ENCODE results near the gene PPP1R14D. TPM values are rescaled to one million over a fixed set of nuclear protein-coding genes. Genes with fewer than 3 reads are reported as not detected.
A peak's percentile ranks its signal among the peaks of the same experiment; 100 is the strongest.

Gene PPP1R14D
- total RNA-seq, 2 experiments from 2014 or later, result not detected

DNA sequence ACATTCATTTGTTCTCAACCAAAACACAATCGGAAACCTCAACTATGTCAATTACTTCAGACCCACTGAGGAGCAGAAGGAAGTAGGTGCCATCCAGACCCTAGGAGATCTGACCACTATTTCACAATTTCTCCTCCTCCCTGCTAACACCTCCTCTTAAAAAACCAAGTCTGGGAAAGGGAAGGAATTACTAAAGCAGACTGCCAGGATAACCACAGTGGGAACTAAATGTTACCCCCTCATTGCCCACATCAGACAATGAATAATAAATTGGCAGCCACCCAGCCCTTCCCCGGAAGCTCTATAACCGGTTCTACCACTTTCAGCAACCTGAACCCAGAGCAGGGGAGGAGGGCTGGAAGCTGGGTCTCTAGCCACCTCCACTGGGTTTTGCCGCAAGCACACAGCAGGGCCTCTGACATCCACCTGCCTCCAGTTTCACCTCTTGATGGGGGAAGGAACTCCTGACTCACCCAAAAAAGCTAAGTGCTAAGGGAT is 41.1 kb downstream of the PPP1R14D start:
- H3K9me3 Mint-ChIP-seq, result no peaks in the 10 kb centered on the region
- POLR2A ChIA-PET, result interaction anchor here (1.0 to 3.5 kb wide), 5 partner anchors 19 to 218 kb away, joined by 5 to 15 read pairs (median 5); partner anchors contain the start of genes DNAJC17, RAD51, RPUSD2 and ZFYVE19
- H3K36me3 Mint-ChIP-seq (ENCODE audit: low read depth), result peaks cover 13% of the 10 kb centered on the region
- H3K4me3 Mint-ChIP-seq, result no peak overlapping the region
- H3K27me3 Mint-ChIP-seq, result no peaks in the 10 kb centered on the region
- DNase-seq, result peak; percentile 49
- CTCF ChIA-PET, result interaction anchor here (0.7 to 3.5 kb wide), 5 partner anchors 9 to 198 kb away, joined by 3 to 15 read pairs (median 3); partner anchors contain the start of gene VPS18
- H3K27ac Mint-ChIP-seq, result peak overlapping the region; percentile 74
- peaks cover 26% of the 10 kb centered on the region for H3K4me1 Mint-ChIP-seq

DNA sequence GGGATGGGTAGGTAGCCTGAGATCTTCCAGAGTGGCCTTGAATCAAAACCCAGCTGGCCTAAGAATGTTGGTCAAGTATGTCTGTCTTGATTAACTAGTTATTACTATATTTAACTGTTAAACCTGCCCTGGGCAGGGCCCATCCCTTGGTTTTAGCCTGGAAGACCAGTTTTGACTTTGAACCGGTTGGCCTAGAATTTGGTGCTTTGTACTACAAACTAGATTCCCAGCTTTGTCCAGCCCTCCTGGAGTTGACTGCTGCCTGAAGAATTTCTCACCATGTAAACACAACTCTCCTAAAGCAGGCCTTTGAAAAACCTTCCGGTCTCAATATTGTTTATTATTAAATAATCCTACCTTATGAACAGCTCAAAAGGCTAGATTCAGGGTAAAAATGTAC is 42.7 kb downstream of the PPP1R14D start:
- ChIA-PET POLR2A (interaction anchor here (1.4 to 3.5 kb wide), 2 partner anchors 21 to 86 kb away, joined by 3 to 15 read pairs; partner anchors contain the start of genes DNAJC17 and ZFYVE19), CTCF (interaction anchor here (0.6 to 4.1 kb wide), 10 partner anchors 9 to 91 kb away, joined by 3 to 44 read pairs (median 4); partner anchors contain the start of genes DNAJC17, GCHFR, RAD51 and ZFYVE19)
- Mint-ChIP-seq H3K36me3 (ENCODE audit: low read depth) (peaks cover 6% of the 10 kb centered on the region), H3K4me1 (peaks cover 26% of the 10 kb centered on the region), H3K9me3 (no peaks in the 10 kb centered on the region), H3K27me3 (no peaks in the 10 kb centered on the region), H3K27ac (no peak overlapping the region), H3K4me3 (no peak overlapping the region)
- DNase-seq, result no peak

DNA sequence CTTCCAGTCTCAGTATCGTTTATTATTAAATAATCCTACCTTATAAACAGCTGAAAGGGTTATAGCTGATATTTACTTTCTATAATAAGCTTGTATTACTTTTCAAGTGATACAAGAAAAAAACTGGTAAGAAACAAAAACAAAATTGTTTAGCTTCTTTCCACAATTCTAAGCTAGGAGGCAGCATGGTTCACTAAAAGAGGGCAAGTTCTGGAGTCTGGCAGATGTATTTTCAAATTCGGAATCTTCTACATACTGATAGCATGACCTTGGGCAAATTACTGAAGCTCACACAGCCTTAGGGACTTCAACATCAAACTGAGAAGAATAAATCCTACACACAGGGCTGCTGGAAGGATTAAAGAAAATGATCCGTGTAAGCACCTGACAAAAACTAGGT is 43.3 kb downstream of the PPP1R14D start:
- Mint-ChIP-seq H3K9me3 (no peaks in the 10 kb centered on the region), H3K4me1 (peaks cover 26% of the 10 kb centered on the region), H3K27ac (no peak overlapping the region), H3K27me3 (no peaks in the 10 kb centered on the region), H3K4me3 (no peak overlapping the region), H3K36me3 (ENCODE audit: low read depth) (peaks cover 6% of the 10 kb centered on the region)
- no peak for DNase-seq
- ChIA-PET POLR2A (interaction anchor here (1.2 to 3.5 kb wide), 2 partner anchors 21 to 22 kb away, joined by 4 to 15 read pairs; partner anchors contain the start of genes DNAJC17, GCHFR and ZFYVE19), CTCF (interaction anchor here (0.6 to 4.1 kb wide), 11 partner anchors 8 to 109 kb away, joined by 3 to 44 read pairs (median 6); partner anchors contain the start of genes GCHFR, RAD51 and VPS18)

DNA sequence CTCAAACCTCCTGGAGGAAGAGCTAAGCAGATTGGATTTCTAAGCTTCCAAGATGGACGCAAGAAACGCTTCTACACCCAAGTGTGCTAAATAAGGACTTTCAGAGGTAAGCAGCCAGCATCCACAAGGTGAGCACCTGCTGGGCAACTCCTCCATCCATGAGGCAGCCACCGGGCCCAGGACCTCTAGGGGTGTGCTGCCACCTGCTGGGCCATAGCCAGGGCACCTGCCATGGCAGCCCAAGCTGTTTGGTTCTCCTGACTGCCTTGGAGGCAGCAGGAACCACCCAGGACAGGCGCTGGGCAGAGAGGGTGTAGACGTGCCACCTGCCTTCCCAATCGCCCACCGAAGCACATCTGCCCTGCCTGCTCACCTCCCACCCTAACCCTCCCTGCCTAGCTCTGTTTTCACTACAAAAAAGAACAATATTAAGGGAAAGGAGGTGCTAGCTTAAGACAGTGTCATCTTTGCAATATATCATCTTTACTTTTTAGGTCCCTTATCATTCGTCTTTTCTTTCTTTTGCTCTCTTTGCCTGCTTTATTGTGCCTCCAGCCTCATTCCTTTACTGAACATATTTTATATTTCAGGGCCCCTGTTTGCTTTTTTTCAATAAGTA is 45.8 kb downstream of the PPP1R14D start:
- Mint-ChIP-seq H3K4me1 (peaks cover 16% of the 10 kb centered on the region), H3K27ac (no peak overlapping the region), H3K9me3 (no peaks in the 10 kb centered on the region), H3K4me3 (no peak overlapping the region), H3K27me3 (no peaks in the 10 kb centered on the region), H3K36me3 (ENCODE audit: low read depth) (peaks cover 9% of the 10 kb centered on the region)
- peak; percentile 84 for DNase-seq
- POLR2A ChIA-PET, result interaction anchor here (1.1 to 2.0 kb wide), 8 partner anchors 13 to 213 kb away, joined by 3 to 8 read pairs (median 5); partner anchors contain the start of genes C15orf62, GCHFR, RAD51 and RPUSD2
- CTCF ChIA-PET, result interaction anchor here (0.5 to 4.1 kb wide), 33 partner anchors 9 to 541 kb away, joined by 3 to 44 read pairs (median 6); partner anchors contain the start of genes DNAJC17, GCHFR, RAD51 and RPUSD2

- peak overlapping the region; percentile 83 for H3K27ac Mint-ChIP-seq
Observed at GRCh38 chr15:40776537-40777141, 51.9 kb downstream of the PPP1R14D start.

GRCh38 chr15:40775740-40776536 is 52.6 kb downstream of the PPP1R14D start:
- Mint-ChIP-seq H3K4me3 (no peak overlapping the region), H3K9me3 (no peaks in the 10 kb centered on the region), H3K4me1 (peaks cover 10% of the 10 kb centered on the region), H3K27me3 (no peaks in the 10 kb centered on the region), H3K27ac (no peak overlapping the region), H3K36me3 (ENCODE audit: low read depth) (peaks cover 32% of the 10 kb centered on the region)
- ChIA-PET POLR2A (interaction anchor here (0.7 to 5.6 kb wide), 8 partner anchors 11 to 207 kb away, joined by 3 to 34 read pairs (median 3); partner anchors contain the start of genes GCHFR, RAD51, RPUSD2 and VPS18), CTCF (interaction anchor here (0.8 to 3.6 kb wide), 6 partner anchors 10 to 118 kb away, joined by 3 to 15 read pairs (median 7); partner anchors contain the start of gene VPS18)
- no peak for DNase-seq

More at GRCh38 chr15:40776537-40777141, 51.9 kb downstream of the PPP1R14D start:
- Mint-ChIP-seq H3K4me1 (peaks cover 10% of the 10 kb centered on the region), H3K27me3 (no peaks in the 10 kb centered on the region), H3K4me3 (no peak overlapping the region), H3K36me3 (ENCODE audit: low read depth) (peaks cover 32% of the 10 kb centered on the region), H3K9me3 (no peaks in the 10 kb centered on the region)
- ChIA-PET POLR2A (interaction anchor here (0.7 to 5.6 kb wide), 6 partner anchors 12 to 208 kb away, joined by 3 to 34 read pairs (median 3); partner anchors contain the start of genes GCHFR, RAD51, RPUSD2 and VPS18), CTCF (interaction anchor here (0.5 to 3.6 kb wide), 8 partner anchors 9 to 184 kb away, joined by 3 to 15 read pairs (median 6); partner anchors contain the start of gene VPS18)
- peak; percentile 69 for DNase-seq

DNA sequence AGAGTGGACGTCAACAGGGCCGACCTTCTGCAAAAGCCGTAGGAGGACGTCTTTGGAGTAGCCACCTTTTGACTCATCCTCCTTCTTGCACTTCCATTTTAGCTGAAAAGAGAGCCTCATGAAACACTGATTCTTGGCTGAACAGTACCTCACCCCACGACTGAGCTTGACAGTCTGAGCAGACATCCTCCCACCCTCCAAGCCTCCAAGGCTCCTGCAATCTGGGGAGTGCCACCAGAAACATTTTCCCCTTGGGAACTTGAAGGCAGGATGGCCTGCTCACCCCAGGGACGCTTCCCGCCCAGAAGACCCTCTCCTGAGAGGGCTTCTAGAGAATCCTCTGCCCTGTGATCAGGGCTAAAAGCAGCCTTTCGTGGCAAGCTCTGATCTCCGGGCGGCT is 53.5 kb downstream of the PPP1R14D start:
- H3K27me3 Mint-ChIP-seq, result no peaks in the 10 kb centered on the region
- ChIA-PET POLR2A (interaction anchor here (0.7 to 5.6 kb wide), 4 partner anchors 10 to 81 kb away, joined by 3 to 34 read pairs (median 4); partner anchors contain the start of gene GCHFR), CTCF (no interaction called here)

DNA sequence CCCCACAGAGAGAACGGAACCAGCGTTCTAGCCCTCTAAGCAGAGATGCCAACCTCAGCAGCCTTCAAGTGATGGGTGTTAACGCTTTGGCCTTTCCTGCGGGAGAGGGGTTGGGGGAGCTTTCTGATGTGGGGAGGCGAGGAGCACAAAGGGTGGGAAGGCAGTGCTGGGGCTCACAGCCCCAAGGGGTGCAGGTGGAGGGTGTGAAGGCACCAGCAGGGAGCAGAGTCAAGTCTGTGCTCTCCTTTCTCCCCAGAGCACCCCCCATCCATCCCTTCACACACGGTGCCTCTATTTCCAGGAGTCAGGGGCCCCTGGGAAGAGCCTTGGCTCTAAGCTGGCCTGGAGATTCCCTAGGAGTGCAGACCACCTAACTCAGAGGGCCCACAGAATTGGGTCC is 54.6 kb downstream of the PPP1R14D start:
- Mint-ChIP-seq H3K4me1 (peaks cover 24% of the 10 kb centered on the region), H3K9me3 (no peaks in the 10 kb centered on the region), H3K27ac (no peak overlapping the region), H3K27me3 (no peaks in the 10 kb centered on the region), H3K36me3 (ENCODE audit: low read depth) (peaks cover 35% of the 10 kb centered on the region), H3K4me3 (no peak overlapping the region)
- ChIA-PET POLR2A (interaction anchor here (1.0 to 5.6 kb wide), 2 partner anchors 9 to 30 kb away, joined by 4 to 34 read pairs; partner anchors contain the start of gene GCHFR), CTCF (no interaction called here)
- DNase-seq, result no peak

More for the DNA sequence above, 53.5 kb downstream of the PPP1R14D start:
- Mint-ChIP-seq H3K27ac (no peak overlapping the region), H3K9me3 (no peaks in the 10 kb centered on the region), H3K4me3 (no peak overlapping the region), H3K36me3 (ENCODE audit: low read depth) (peaks cover 35% of the 10 kb centered on the region), H3K4me1 (peaks cover 13% of the 10 kb centered on the region)
- no peak for DNase-seq

- POLR2A ChIA-PET, result interaction anchor here (1.0 kb wide), 1 partner anchor 30 kb away, joined by 4 read pairs; no protein-coding TSS in a partner anchor
- Mint-ChIP-seq H3K4me1 (peaks cover 28% of the 10 kb centered on the region), H3K27ac (no peak overlapping the region), H3K4me3 (no peak overlapping the region), H3K9me3 (no peaks in the 10 kb centered on the region), H3K27me3 (no peaks in the 10 kb centered on the region), H3K36me3 (ENCODE audit: low read depth) (peaks cover 35% of the 10 kb centered on the region)
- CTCF ChIA-PET, result no interaction called here
- DNase-seq, result no peak
Observed at GRCh38 chr15:40773496-40773895, 55.0 kb downstream of the PPP1R14D start.

DNA sequence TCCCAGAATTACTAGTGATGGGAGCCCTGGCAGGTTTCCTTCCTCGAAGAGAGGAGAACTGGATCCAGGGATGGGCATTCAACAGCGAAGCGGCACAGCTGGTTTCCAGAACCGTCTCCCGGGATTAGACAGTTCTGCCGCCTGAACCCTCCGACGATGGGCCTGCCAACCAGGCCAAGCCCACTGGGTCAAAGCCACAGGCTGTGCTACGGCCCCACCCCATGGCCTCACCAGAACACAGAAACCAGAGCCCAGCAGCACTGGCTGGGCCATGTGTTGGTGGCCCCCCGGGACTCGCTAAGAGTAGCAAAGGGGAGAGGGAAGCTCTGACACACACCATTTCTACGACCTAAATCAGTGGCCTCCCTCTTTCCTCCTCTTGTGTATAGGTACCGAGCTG is 56.5 kb downstream of the PPP1R14D start:
- ChIA-PET CTCF (interaction anchor here (1.8 kb wide), 1 partner anchor 11 kb away, joined by 4 read pairs; no protein-coding TSS in a partner anchor), POLR2A (no interaction called here)
- Mint-ChIP-seq H3K36me3 (ENCODE audit: low read depth) (peaks cover 37% of the 10 kb centered on the region), H3K27me3 (no peaks in the 10 kb centered on the region), H3K4me3 (no peak overlapping the region), H3K27ac (no peak overlapping the region), H3K9me3 (no peaks in the 10 kb centered on the region), H3K4me1 (peaks cover 27% of the 10 kb centered on the region)
- no peak for DNase-seq

GRCh38 chr15:40771242-40771641 is 57.3 kb downstream of the PPP1R14D start:
- H3K9me3 Mint-ChIP-seq, result no peaks in the 10 kb centered on the region
- H3K4me3 Mint-ChIP-seq, result no peak overlapping the region
- peaks cover 22% of the 10 kb centered on the region for H3K4me1 Mint-ChIP-seq
- ChIA-PET CTCF (interaction anchor here (1.8 kb wide), 1 partner anchor 11 kb away, joined by 4 read pairs; no protein-coding TSS in a partner anchor), POLR2A (interaction anchor here (0.9 kb wide), 1 partner anchor 9 kb away, joined by 3 read pairs; no protein-coding TSS in a partner anchor)
- no peaks in the 10 kb centered on the region for H3K27me3 Mint-ChIP-seq
- no peak overlapping the region for H3K27ac Mint-ChIP-seq
- peaks cover 30% of the 10 kb centered on the region for H3K36me3 Mint-ChIP-seq (ENCODE audit: low read depth)
- DNase-seq, result no peak
